Glutamatergic neuron (in vitro differentiated cells): ENCODE results near the gene FBN3. TPM values are rescaled to one million over a fixed set of nuclear protein-coding genes. Genes with fewer than 3 reads are reported as not detected.

ENCODE experiments used
- DNase-seq: peaks from one replicate; pipeline ENCODE4 v3.0.0; 2022
- H3K27ac Mint-ChIP-seq: one replicate; pipeline ENCODE4 v1.8.0; 2020; ENCODE audit warnings: mild to moderate bottlenecking, mixed read lengths, inconsistent platforms; ENCODE audit not compliant: unreplicated experiment
- H3K27me3 Mint-ChIP-seq: one replicate; pipeline ENCODE4 v1.8.0; 2020; ENCODE audit warnings: mild to moderate bottlenecking, moderate library complexity, mixed read lengths, inconsistent platforms; ENCODE audit not compliant: unreplicated experiment
- H3K36me3 Mint-ChIP-seq: one replicate; pipeline ENCODE4 v1.8.0; 2020; ENCODE audit warnings: mild to moderate bottlenecking, mixed read lengths, inconsistent platforms; ENCODE audit not compliant: unreplicated experiment
- H3K4me1 Mint-ChIP-seq: one replicate; pipeline ENCODE4 v1.8.0; 2020; ENCODE audit warnings: mild to moderate bottlenecking, low read depth, mixed read lengths, inconsistent platforms; ENCODE audit not compliant: unreplicated experiment
- H3K4me3 Mint-ChIP-seq: one replicate; pipeline ENCODE4 v1.8.0; 2020; ENCODE audit warnings: mild to moderate bottlenecking, mixed read lengths, inconsistent platforms; ENCODE audit not compliant: unreplicated experiment
- H3K9me3 Mint-ChIP-seq: one replicate; pipeline ENCODE4 v1.8.0; 2020; ENCODE audit warnings: mild to moderate bottlenecking, moderate library complexity, mixed read lengths, inconsistent platforms; ENCODE audit not compliant: unreplicated experiment
- total RNA-seq: library from RNA; stranded (reverse); fragmentation: NEBNext Ultra II Directional; extraction: Animal tissue kit (Norgen Biotek cat#: 25700); gene quantifications from one replicate; pipeline ENCODE4 v1.2.1, GENCODE V29; 2021; ENCODE audit not compliant: unreplicated experiment
- TF ChIP-seq, protein P1 (sequence below): fragments of 200-600 bp; sonication (generic); IDR thresholded peaks from one replicate; pipeline ENCODE4 v1.5.0; 2021; ENCODE audit not compliant: partially characterized antibody, unreplicated experiment

Gene FBN3
- total RNA-seq, 1 donor from 2014 or later = 18.3 TPM

- no peak for DNase-seq
- no peaks in the 10 kb centered on the region for H3K36me3 Mint-ChIP-seq
- H3K4me3 Mint-ChIP-seq = no peak overlapping the region
- TF ChIP-seq, protein P1, sequence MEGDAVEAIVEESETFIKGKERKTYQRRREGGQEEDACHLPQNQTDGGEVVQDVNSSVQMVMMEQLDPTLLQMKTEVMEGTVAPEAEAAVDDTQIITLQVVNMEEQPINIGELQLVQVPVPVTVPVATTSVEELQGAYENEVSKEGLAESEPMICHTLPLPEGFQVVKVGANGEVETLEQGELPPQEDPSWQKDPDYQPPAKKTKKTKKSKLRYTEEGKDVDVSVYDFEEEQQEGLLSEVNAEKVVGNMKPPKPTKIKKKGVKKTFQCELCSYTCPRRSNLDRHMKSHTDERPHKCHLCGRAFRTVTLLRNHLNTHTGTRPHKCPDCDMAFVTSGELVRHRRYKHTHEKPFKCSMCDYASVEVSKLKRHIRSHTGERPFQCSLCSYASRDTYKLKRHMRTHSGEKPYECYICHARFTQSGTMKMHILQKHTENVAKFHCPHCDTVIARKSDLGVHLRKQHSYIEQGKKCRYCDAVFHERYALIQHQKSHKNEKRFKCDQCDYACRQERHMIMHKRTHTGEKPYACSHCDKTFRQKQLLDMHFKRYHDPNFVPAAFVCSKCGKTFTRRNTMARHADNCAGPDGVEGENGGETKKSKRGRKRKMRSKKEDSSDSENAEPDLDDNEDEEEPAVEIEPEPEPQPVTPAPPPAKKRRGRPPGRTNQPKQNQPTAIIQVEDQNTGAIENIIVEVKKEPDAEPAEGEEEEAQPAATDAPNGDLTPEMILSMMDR = no peak
- H3K27me3 Mint-ChIP-seq = peaks cover 2% of the 10 kb centered on the region
- H3K27ac Mint-ChIP-seq = no peak overlapping the region
- peaks cover 1% of the 10 kb centered on the region for H3K9me3 Mint-ChIP-seq
- no peaks in the 10 kb centered on the region for H3K4me1 Mint-ChIP-seq
These were observed 91.7 kb downstream of the FBN3 start for GRCh38 chr19:8057545-8058270.

- Mint-ChIP-seq H3K27me3 (peaks cover 2% of the 10 kb centered on the region), H3K4me3 (no peak overlapping the region), H3K4me1 (no peaks in the 10 kb centered on the region), H3K27ac (no peak overlapping the region), H3K36me3 (no peaks in the 10 kb centered on the region), H3K9me3 (peaks cover 1% of the 10 kb centered on the region)
- TF ChIP-seq, protein P1 = no peak
- no peak for DNase-seq
These were observed 92.9 kb downstream of the FBN3 start for GRCh38 chr19:8056533-8056932.

DNA sequence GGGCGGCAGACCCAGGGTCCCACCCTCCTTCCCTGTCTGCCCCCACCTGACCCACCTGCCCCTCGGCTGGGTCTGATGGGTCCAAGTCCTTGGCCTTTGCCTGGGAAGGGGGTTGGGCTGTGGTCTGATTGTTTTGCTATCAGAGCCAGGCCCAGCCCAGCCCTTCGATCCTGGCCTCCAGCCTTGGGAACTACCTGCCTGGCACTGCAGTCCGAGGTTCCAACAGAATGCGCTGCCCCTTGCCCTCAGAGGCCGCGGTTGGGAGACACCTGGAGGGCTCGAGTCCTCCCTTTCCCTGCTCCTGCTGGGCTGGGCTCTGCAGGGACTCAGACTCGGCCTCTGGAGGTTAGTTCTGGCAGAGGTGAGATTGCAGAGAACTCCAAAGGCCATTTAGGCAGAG lies 95.2 kb downstream of the FBN3 start:
- H3K27me3 Mint-ChIP-seq = peaks cover 2% of the 10 kb centered on the region
- no peak overlapping the region for H3K27ac Mint-ChIP-seq
- no peak overlapping the region for H3K4me3 Mint-ChIP-seq
- DNase-seq = no peak
- TF ChIP-seq, protein P1 = no peak
- H3K36me3 Mint-ChIP-seq = no peaks in the 10 kb centered on the region
- no peaks in the 10 kb centered on the region for H3K4me1 Mint-ChIP-seq
- no peaks in the 10 kb centered on the region for H3K9me3 Mint-ChIP-seq

- Mint-ChIP-seq H3K27ac (no peak within 1 kb of the TSS), H3K36me3 (no peaks in the 10 kb centered on the region), H3K4me1 (no peaks in the 10 kb centered on the region), H3K9me3 (no peaks in the 10 kb centered on the region), H3K4me3 (no peak within 1 kb of the TSS), H3K27me3 (peaks cover 2% of the 10 kb centered on the region)
- DNase-seq = no peak
- TF ChIP-seq, protein P1 = no peak
These were observed 96.9 kb downstream of the FBN3 start, which contains the start of gene CCL25 for GRCh38 chr19:8052464-8052859. CCL25 (plus strand) TSS chr19:8052760; CDS start chr19:8053050, 290 bp downstream.
